Adrenal gland (tissue), 12 donors: Measurements from ENCODE around the gene ASB11. TPM values are rescaled to one million over a fixed set of nuclear protein-coding genes. Genes with fewer than 3 reads are reported as not detected.

Experiments
- DNase-seq, 7 donors: peaks; one replicate each; pipeline ENCODE4 v3.0.0-alpha.2; 2019 to 2020
- H3K27ac ChIP-seq, 5 donors: fragments of 200-600 bp; sonication (generic) in 4 of 5; 1 replicate in 3 of 5; 2 replicates in 2 of 5; pipeline versions ENCODE4 v1.5.1 to v1.8.0; 2016 to 2020; ENCODE audit warnings: mild to moderate bottlenecking in 1 of 5
- H3K27me3 ChIP-seq: fragments of 200-600 bp; 2 replicates; pipeline ENCODE4 v1.8.0; 2021
- H3K36me3 ChIP-seq, 2 donors: fragments of 200-600 bp; replicated peaks in 1 of 2; 1 replicate in 1 of 2; 2 replicates in 1 of 2; pipeline versions ENCODE4 v1.5.1 to v1.8.0; 2018 to 2022
- H3K4me1 ChIP-seq, 2 donors: fragments of 200-600 bp; replicated peaks in 1 of 2; 1 replicate in 1 of 2; 2 replicates in 1 of 2; pipeline versions ENCODE4 v1.5.1 to v1.8.0; 2018 to 2021
- H3K4me3 ChIP-seq, 4 donors: fragments of 200-600 bp; sonication (generic) in 3 of 4; one replicate each; pipeline ENCODE4 v1.5.1; 2016 to 2018
- H3K9me3 ChIP-seq, 3 donors: fragments of 200-600 bp; sonication (generic) in 1 of 3; replicated peaks in 1 of 3; 1 replicate in 2 of 3; 2 replicates in 1 of 3; pipeline versions ENCODE4 v1.5.1 to v1.8.0; 2016 to 2021
- POLR2A ChIP-seq, 2 donors: fragments of 450-650 bp; IDR thresholded peaks; one replicate each; pipeline ENCODE4 v1.6.1; 2017; ENCODE audit warnings: antibody characterized with exemption in 2 of 2, mild to moderate bottlenecking in 2 of 2, moderate library complexity in 1 of 2
- WGBS, 4 donors: extraction: QIAGEN DNeasy Blood & Tissue Kit in 2 of 4; methylation state at CpG; one replicate each; pipeline versions ENCODE4 v1.1.5 to v1.1.7; 2013 to 2017; 5-methylcytosine and 5-hydroxymethylcytosine counted together
- intact Hi-C, 2 donors: fragments of 100-400 bp; cut with DNase I; formaldehyde crosslinking; loops; one replicate each; pipeline versions ENCODE4 v1.14.1 to v1.15.0; 2022 to 2023
- polyA plus RNA-seq, 3 donors: library from polyadenylated mRNA; stranded (reverse); fragments of 200-250 nt in 2 of 3; fragments of 350-450 nt in 1 of 3; fragmentation: Illumina TruSeq in 1 of 3; extraction: RNeasy Lipid Tissue Mini Kit (QIAGEN cat#74804) in 1 of 3; gene quantifications; one replicate each; pipeline ENCODE4 v1.2.3, GENCODE V29; 2013 to 2014
- total RNA-seq, 9 donors: library from RNA; depleted of rRNA in 4 of 9; stranded (reverse); fragments of >200 nt in 4 of 9; fragments of 120-200 nt in 1 of 9; fragmentation: NEBNext Ultra II Directional in 1 of 9; extraction: Animal tissue kit (Norgen Biotek cat#: 25700) in 1 of 9; gene quantifications; one replicate each; pipeline versions ENCODE4 v1.1.0 to v1.2.4, GENCODE V29; 2013 to 2023
- TF ChIP-seq, protein P1 (sequence below), 6 experiments: fragments of 450-650 bp in 4 of 6; fragments of 200-600 bp in 2 of 6; sonication (generic) in 1 of 6; IDR thresholded peaks; 1 replicate in 5 of 6; 2 replicates in 1 of 6; pipeline versions ENCODE4 v1.5.1 to v1.8.0; 2016 to 2021; ENCODE audit warnings: antibody characterized with exemption in 6 of 6, mild to moderate bottlenecking in 2 of 6, moderate library complexity in 1 of 6
- donor health status: healthy with polysubstance abuse.
- donor health status: Bipolar disorder and iron deficiency.
- donor health status: DM: yes; HTN: yes; CAD: no.
- donor health status: DM: no; HTN: no; CAD: no.
- donor health status: DM: no; HTN: no; CAD: no.
- donor health status: DM: yes; HTN: yes; CAD: no.

The ASB11 gene
- total and polyA plus RNA-seq, 12 donors, result 0.14 TPM; not detected in 11

- intact Hi-C loops, result no loop called here
- Histone ChIP-seq H3K27ac (peak within 1 kb of the TSS in 1 of 5 donors; percentile 26), H3K9me3 (no peaks in the 10 kb centered on the region), H3K36me3 (no peaks in the 10 kb centered on the region), H3K4me3 (peak within 1 kb of the TSS in 1 of 4 donors; percentile 23), H3K27me3 (no peaks in the 10 kb centered on the region), H3K4me1 (no peaks in the 10 kb centered on the region)
- TF ChIP-seq POLR2A (IDR thresholded peaks at IDR 0.05), result no peak
- TF ChIP-seq, protein P1, sequence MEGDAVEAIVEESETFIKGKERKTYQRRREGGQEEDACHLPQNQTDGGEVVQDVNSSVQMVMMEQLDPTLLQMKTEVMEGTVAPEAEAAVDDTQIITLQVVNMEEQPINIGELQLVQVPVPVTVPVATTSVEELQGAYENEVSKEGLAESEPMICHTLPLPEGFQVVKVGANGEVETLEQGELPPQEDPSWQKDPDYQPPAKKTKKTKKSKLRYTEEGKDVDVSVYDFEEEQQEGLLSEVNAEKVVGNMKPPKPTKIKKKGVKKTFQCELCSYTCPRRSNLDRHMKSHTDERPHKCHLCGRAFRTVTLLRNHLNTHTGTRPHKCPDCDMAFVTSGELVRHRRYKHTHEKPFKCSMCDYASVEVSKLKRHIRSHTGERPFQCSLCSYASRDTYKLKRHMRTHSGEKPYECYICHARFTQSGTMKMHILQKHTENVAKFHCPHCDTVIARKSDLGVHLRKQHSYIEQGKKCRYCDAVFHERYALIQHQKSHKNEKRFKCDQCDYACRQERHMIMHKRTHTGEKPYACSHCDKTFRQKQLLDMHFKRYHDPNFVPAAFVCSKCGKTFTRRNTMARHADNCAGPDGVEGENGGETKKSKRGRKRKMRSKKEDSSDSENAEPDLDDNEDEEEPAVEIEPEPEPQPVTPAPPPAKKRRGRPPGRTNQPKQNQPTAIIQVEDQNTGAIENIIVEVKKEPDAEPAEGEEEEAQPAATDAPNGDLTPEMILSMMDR (IDR thresholded peaks at IDR 0.05), result no peak
- DNase-seq, result peak; percentile 22 to 54 (median 41)
- WGBS, 4 donors, result 34 to 53% (median 37%) methylated on average over 6 to 15 of the region's 15 CpGs
Observed at GRCh38 chrX:15269618-15270521, 45.6 kb downstream of the ASB11 start, which contains the start of gene ASB9. Gene ASB9 (minus strand): TSS chrX:15270083. CDS start chrX:15269874, 209 bp downstream.

DNA sequence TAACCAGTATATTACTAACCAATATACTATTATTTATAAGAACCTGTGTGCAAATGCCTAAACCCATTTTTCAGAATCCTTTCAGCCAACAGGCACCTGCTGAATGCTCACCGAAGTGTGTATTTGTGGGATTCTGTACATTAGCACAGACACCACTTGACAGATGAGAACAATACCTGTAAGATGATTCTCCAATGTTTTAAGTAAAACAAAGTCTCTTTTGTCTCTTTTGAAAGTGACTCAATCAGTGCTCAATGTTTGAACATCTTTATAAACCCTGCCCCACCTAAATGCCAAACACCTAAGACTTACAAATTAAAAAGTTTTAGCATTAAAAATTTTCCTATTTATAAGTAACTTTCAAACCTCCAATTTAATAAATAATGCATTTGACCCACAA lies 46.3 kb downstream of the ASB11 start:
- Histone ChIP-seq H3K4me3 (no peak overlapping the region), H3K9me3 (no peaks in the 10 kb centered on the region), H3K36me3 (no peaks in the 10 kb centered on the region), H3K4me1 (no peaks in the 10 kb centered on the region), H3K27me3 (no peaks in the 10 kb centered on the region), H3K27ac (no peak overlapping the region)
- DNase-seq, result no peak
- TF ChIP-seq POLR2A (IDR thresholded peaks at IDR 0.05), result no peak
- TF ChIP-seq, protein P1 (IDR thresholded peaks at IDR 0.05), result no peak
- 88 to 93% (median 92%) methylated on average over 1 of the region's 1 CpG; no CpG with 5 or more reads in 1 of the 4 donors for WGBS, 4 donors
- intact Hi-C loops, result no loop called here

DNA sequence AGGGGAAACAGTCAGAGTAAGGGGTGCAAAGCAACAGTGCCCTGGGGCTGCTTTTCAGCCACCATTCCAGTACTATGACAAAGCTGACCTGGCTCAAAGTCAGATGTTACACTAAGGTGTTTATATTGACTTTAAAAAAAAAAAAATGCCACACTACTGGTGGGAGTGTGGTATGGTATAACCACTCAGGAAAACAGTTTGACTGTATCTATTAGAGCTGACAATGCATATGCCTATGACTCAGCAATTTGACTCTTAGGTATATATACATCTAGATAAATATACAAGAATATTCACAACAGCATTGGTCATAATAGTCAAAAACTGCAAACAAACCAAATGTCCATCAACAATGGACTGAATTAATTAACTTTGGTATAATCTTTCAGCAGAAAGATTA lies 60.6 kb downstream of the ASB11 start:
- no peak overlapping the region for H3K4me3 ChIP-seq
- intact Hi-C loops, result no loop called here
- H3K27ac ChIP-seq, result no peak overlapping the region
- H3K4me1 ChIP-seq, result no peaks in the 10 kb centered on the region
- H3K9me3 ChIP-seq, result no peaks in the 10 kb centered on the region
- no peaks in the 10 kb centered on the region for H3K27me3 ChIP-seq
- DNase-seq, result no peak
- no peaks in the 10 kb centered on the region for H3K36me3 ChIP-seq
- TF ChIP-seq POLR2A (IDR thresholded peaks at IDR 0.05), result no peak
- TF ChIP-seq, protein P1 (IDR thresholded peaks at IDR 0.05), result no peak

GRCh38 chrX:15245896-15246295 lies 69.5 kb downstream of the ASB11 start:
- TF ChIP-seq, protein P1 (IDR thresholded peaks at IDR 0.05), result no peak
- WGBS, 4 donors, result 50 to 69% (median 61%) methylated on average over 4 of the region's 4 CpGs
- intact Hi-C loops, result no loop called here

More at GRCh38 chrX:15245896-15246295, 69.5 kb downstream of the ASB11 start:
- DNase-seq, result no peak
- no peak overlapping the region for H3K4me3 ChIP-seq
- no peaks in the 10 kb centered on the region for H3K36me3 ChIP-seq
- peaks cover 12% of the 10 kb centered on the region for H3K27me3 ChIP-seq
- H3K27ac ChIP-seq, result no peak overlapping the region
- no peaks in the 10 kb centered on the region for H3K9me3 ChIP-seq
- H3K4me1 ChIP-seq, result no peaks in the 10 kb centered on the region
